Measurements from ENCODE around the gene PHF21B.
"Not testable (repeated sequence)": the region's sequence is repeated elsewhere in the genome, so short reads cannot be mapped to it uniquely, and the experiment has no call there.

The PHF21B gene

GRCh38 chr22:45009606-45010531, at the start of gene PHF21B:
TSS of gene PHF21B (minus strand) at chr22:45010005. CDS start at chr22:45009549, 456 bp downstream.
- DNase-seq (ENCODE audit: low read depth) = no peak

GRCh38 chr22:45059296-45059695, 49.5 kb upstream of the PHF21B start:
- no peak for DNase-seq (ENCODE audit: low read depth)

GRCh38 chr22:45058622-45058912, 48.8 kb upstream of the PHF21B start:
- no peak for DNase-seq (ENCODE audit: low read depth)

GRCh38 chr22:45055936-45056335, 46.1 kb upstream of the PHF21B start:
- no peak for DNase-seq (ENCODE audit: low read depth)

GRCh38 chr22:45053571-45053970, 43.8 kb upstream of the PHF21B start:
- no peak for DNase-seq (ENCODE audit: low read depth)

DNA sequence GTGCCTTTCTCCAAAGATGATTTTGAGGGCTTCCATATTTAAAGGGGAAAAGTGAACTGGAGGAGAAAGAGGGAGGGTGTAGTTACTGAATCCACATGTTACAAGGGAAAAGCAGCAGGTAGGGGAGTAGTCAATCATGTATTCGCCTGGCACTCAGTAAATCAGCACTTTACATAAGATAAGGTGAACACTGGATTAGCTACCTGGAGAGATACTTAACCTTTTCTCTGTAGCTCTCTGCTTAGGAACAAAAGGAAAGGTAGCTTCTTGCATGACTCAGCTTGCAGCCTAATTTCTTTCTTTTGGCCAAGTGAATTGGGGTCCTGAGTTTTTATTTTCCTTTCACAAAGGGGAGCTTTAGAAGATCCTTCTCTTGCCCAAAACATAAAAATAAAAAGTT, 43.3 kb upstream of the PHF21B start:
- no peak for DNase-seq (ENCODE audit: low read depth)

DNA sequence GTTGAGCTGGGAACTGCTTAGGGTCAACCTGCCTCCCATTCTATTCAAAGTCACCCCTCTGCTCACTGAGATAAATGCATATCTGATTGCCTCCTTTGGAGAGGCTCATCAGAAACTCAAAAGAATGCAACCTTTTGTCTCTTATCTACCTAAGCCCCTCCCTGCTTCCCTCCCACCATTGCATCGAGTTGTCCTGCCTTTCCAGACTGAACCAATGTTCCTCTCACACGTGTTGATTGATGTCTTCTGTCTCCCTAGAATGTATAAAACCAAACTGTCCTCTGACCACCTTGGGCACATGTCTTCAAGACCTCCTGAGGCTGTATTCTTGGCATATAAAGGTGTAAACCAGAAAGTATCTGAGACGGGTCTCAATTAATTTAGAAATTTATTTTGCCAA, 42.9 kb upstream of the PHF21B start:
- DNase-seq (ENCODE audit: low read depth) = not testable (repeated sequence)

DNA sequence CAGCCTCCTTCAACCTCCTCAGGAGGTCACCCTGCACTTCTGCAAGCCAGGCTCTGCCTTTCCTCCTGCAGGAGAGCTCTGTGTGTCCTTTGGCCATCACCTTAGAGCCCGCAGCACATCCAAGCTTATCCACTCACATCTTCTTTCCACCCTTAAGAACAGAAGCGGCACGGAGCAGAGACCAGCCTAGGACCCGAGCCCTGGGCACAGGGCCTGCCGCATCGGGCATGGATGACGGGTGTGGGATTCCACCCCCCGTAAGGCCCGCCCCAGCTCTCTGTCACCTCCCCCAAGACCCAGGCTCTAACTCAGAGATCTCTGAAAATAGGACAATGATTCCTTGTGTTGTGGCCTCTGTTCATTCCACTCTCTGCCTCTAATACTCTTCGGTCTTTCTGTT, 42.1 kb upstream of the PHF21B start:
- DNase-seq (ENCODE audit: low read depth) = no peak

DNA sequence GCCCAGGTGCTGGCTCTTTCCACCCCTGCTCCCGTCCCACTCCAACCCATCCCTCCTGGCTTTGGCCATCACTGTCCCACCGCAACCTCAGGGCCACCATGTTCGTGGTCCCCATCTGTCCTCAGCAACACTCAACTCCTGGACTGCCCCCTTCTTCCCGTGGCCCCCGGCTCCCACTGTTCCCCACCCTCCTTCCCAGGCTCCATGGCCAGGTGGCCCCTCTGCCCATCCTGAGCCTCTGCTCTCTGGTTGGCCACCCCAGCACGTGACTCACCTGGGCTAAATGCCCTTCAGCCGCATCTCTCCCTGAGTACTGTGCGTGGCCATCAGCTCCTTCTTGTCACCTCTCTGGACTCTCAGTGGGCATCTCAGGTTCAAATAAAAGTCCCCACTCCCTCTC, 41.6 kb upstream of the PHF21B start:
- DNase-seq (ENCODE audit: low read depth) = no peak

GRCh38 chr22:45047260-45047659, 37.5 kb upstream of the PHF21B start:
- no peak for DNase-seq (ENCODE audit: low read depth)

DNA sequence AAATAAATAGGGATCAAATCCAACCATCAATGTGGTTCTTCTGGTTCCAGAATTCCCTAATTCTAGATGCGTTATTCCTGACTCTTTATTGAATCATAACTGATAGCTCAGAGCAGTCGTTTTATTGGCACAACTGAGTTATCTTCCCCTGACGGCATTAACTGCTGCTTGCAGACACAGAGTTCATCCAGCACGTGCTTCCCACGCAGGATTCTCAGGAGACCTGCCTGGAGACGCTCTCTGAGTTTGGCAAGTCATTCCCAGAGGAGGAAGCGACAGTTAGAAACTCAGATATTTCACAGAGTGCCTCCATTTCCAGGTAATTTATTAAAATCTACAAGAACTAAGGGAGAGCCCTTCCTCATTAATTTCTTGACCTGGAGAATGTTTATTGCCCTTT, 35.4 kb upstream of the PHF21B start:
- no peak for DNase-seq (ENCODE audit: low read depth)

DNA sequence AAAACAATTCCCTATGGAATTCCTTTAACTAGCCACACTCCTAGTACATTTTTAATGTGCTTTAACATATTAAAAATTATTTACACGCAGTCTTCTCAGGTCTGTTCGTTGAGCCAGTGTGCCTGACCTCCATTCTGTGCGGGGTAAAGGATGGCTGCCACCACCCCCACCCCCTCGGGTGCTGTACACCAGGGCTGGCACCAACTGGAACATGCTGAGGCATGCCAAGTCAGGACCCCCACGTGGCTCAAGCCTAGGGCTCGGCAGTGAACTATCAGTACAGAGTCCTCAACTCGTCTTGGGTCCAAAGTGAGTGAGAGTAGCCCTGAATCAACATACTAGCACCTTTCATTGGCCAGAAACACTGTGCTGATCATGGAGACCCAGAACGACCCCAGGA, 32.5 kb upstream of the PHF21B start:
- no peak for DNase-seq (ENCODE audit: low read depth)

GRCh38 chr22:45039133-45039532, 29.3 kb upstream of the PHF21B start:
- DNase-seq (ENCODE audit: low read depth) = no peak

DNA sequence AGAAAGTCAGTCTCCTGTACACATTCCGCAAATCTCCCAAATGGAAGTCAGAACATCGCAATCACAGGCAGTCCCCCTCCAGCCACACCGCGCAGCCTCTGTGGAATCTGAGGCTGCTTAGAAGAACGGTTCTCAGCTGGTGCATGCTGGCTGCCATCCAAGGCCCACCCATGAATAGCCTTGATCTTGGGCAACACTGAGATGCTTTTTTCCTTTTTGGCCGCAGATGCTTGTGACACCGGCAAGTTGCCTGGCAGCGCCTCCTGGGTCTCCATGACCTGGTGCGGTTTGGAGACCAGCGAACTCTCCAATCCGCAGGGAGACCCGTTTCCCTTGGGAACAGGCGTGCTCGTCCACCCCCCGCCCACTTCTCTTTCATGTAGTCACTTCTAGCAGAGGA, 26.3 kb upstream of the PHF21B start:
- no peak for DNase-seq (ENCODE audit: low read depth)

DNA sequence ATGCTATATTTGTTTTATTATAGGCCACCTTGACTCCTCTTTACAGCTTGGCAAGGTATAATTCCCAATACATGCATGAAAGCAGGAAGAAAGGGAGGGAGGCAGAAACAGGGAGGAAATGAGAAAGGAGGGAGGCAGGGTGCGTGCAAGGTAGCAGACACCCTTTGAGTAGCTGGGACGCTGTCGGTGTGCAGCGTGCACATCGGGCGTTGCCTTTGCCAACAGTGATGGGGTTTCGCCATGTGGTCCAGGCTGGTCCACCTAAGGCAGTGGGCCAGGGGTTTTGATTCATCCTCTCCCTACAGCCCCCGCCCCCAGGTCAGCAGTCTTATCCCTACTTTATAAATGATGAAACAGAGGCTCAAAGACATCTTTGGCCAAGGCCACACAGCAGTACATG, 25.0 kb upstream of the PHF21B start:
- no peak for DNase-seq (ENCODE audit: low read depth)

DNA sequence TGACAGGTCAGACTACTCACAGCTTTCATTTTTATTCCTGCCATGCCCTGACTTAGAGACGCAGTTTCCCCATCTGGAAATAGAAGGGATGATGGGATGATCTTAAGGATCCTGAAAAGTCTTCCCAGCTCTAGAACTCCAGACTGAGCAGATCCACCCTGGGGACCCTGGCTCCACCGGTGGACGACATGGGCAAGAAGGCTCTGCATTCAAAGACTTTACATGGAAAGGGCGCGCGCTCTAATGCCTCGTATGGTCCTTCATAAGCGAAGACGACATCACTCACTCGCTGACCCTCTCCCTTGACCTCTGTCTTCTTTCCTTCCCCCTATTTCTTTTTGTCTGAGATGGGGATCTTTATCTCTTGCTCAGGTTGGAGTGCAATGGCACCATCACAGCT, 24.4 kb upstream of the PHF21B start:
- no peak for DNase-seq (ENCODE audit: low read depth)

GRCh38 chr22:45033136-45033535, 23.3 kb upstream of the PHF21B start:
- DNase-seq (ENCODE audit: low read depth) = no peak

GRCh38 chr22:45031629-45032403, 22.0 kb upstream of the PHF21B start:
- no peak for DNase-seq (ENCODE audit: low read depth)

DNA sequence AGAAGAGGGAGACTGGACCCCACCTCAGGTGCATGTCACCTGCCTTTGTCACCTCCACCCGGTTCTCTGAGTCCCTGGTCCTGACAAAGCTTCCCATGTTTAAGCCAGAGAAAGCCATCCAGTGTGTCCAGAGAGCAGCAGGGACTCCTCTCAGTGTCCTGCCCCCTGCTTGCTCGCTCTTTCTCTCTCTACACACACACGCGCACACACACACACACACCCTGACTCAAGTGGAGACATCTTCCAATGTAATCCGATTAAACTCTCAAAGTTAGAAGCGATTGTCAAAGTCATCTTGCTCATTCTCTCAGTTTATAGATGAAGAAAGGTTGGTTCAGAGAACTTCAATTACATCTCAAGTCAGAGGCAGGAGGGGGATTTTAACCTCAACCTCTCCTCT, 19.7 kb upstream of the PHF21B start:
- no peak for DNase-seq (ENCODE audit: low read depth)

DNA sequence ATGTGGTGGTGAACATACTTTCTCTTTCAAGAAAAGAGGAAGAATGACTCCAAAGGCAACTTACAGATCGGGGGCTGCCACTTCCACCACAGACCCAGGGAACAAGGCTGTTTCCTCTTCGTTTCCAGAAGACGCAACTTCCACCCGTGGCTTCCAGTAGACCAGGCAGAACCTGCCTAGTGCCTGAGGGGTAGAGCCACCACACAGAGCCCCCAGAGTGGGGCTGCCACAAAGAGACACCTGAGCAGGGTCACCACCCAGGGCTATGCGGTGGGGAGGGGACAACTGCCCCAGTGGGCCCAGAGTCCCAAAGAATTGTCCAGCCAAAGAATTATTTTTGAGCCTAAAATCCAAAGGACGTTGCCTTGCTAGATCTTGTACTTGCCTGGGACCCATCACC, 16.7 kb upstream of the PHF21B start:
- no peak for DNase-seq (ENCODE audit: low read depth)

DNA sequence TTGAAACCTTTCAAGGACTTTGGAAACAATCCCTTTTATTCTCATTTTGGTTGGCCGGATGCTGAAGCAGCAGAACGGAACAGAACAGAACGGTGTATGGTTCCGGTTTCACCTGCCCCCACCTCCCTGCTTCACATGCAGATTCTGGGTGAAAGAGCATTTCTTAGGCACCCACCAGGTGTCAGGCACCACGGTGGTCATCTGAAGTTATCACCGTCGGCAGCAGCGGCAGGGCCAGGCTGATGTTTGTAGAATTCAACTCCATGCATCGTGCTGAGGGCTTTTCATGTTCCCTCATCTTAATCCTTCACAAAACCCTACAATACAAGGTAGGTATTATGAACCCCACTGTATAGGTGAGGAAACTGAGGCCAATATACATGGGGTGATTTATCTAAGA, 13.6 kb upstream of the PHF21B start:
- no peak for DNase-seq (ENCODE audit: low read depth)

GRCh38 chr22:45019861-45020655, 10.3 kb upstream of the PHF21B start:
- DNase-seq (ENCODE audit: low read depth) = no peak

DNA sequence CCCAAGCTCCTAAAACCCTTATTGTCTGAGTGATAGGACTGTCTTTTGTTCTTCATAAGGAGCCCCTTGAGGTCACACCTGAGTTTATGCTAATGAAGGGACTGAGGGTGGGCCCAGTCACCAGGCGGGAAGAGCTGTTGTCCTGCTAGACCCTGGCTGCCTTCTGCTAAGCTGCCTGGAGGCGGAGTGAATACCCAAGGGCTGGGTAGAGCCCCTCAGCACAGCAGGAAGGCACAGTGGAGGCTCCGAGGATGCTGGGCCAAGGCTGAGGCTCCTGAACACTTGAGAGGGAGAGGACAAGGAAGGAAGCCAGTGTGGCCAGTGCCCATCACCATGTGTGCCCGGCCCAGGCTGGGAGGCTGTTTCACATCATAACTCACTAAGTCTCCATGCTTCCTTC, 4.8 kb upstream of the PHF21B start:
- no peak for DNase-seq (ENCODE audit: low read depth)

Measured in stimulated activated CD8-positive, alpha-beta memory T cell treated with anti-CD3 and anti-CD28 coated beads, Interleukin-12 subunit alpha, Interleukin-12 subunit beta, amount 100 ng/mL, for 1 hour (primary cell).